NCI-H748 (cell line): ENCODE results near the gene SFT2D1.
A peak's percentile ranks its signal among the peaks of the same experiment; 100 is the strongest.
"Not testable (repeated sequence)": the region's sequence is repeated elsewhere in the genome, so short reads cannot be mapped to it uniquely, and the experiment has no call there.

Experiments used
- DNase-seq: peaks from one replicate; lab custom pipeline; 2025; ENCODE audit not compliant: unreplicated experiment; lab: John Stamatoyannopoulos, UW

SFT2D1 gene

GRCh38 chr6:166364456-166364855, 22.1 kb upstream of the SFT2D1 start:
- DNase-seq: no peak

- DNase-seq: not testable (repeated sequence)
Measured at GRCh38 chr6:166362427-166362826, 20.1 kb upstream of the SFT2D1 start.

- DNase-seq: no peak
Measured at GRCh38 chr6:166361077-166361429, 18.7 kb upstream of the SFT2D1 start.

GRCh38 chr6:166360243-166361076, 18.1 kb upstream of the SFT2D1 start:
- no peak for DNase-seq

GRCh38 chr6:166355552-166355951, 13.2 kb upstream of the SFT2D1 start:
- no peak for DNase-seq

- no peak for DNase-seq
Measured at GRCh38 chr6:166354965-166355364, 12.6 kb upstream of the SFT2D1 start.

GRCh38 chr6:166354143-166354542, 11.8 kb upstream of the SFT2D1 start:
- no peak for DNase-seq

GRCh38 chr6:166353507-166353906, 11.2 kb upstream of the SFT2D1 start:
- DNase-seq: no peak

- no peak for DNase-seq
Measured at GRCh38 chr6:166352923-166353322, 10.6 kb upstream of the SFT2D1 start.

- DNase-seq: peak; percentile 94
Measured at GRCh38 chr6:166351715-166352285, 9.5 kb upstream of the SFT2D1 start.

GRCh38 chr6:166348305-166348949, 6.1 kb upstream of the SFT2D1 start:
- DNase-seq: no peak

- DNase-seq: no peak
Measured at GRCh38 chr6:166346965-166347364, 4.6 kb upstream of the SFT2D1 start.

GRCh38 chr6:166346449-166346848, 4.1 kb upstream of the SFT2D1 start:
- DNase-seq: no peak

GRCh38 chr6:166345672-166346071, 3.3 kb upstream of the SFT2D1 start:
- not testable (repeated sequence) for DNase-seq

GRCh38 chr6:166344921-166345320, 2.6 kb upstream of the SFT2D1 start:
- not testable (repeated sequence) for DNase-seq

GRCh38 chr6:166344240-166344639, 1.9 kb upstream of the SFT2D1 start:
- no peak for DNase-seq

GRCh38 chr6:166343150-166343487, 774 bp upstream of the SFT2D1 start:
- DNase-seq: no peak

- DNase-seq: peak; percentile 36
Measured at GRCh38 chr6:166341977-166342348, 382 bp downstream of the SFT2D1 start.

- no peak for DNase-seq
Measured at GRCh38 chr6:166341464-166341863, 881 bp downstream of the SFT2D1 start.

- DNase-seq: no peak
Measured at GRCh38 chr6:166338854-166339253, 3.5 kb downstream of the SFT2D1 start.

- no peak for DNase-seq
Measured at GRCh38 chr6:166336847-166337246, 5.5 kb downstream of the SFT2D1 start.
